Stimulated activated CD4-positive, alpha-beta T cell treated with anti-CD3 and anti-CD28 coated beads, TNF-alpha, amount 100 ng/mL, for 48 hours (primary cell): ENCODE data around the gene SSR3.

ENCODE experiments used
- DNase-seq, 3 donors: peaks; one replicate each; pipeline ENCODE4 v3.0.0-alpha.2; 2020; ENCODE audit warnings: low read depth in 3 of 3

SSR3 gene

DNA sequence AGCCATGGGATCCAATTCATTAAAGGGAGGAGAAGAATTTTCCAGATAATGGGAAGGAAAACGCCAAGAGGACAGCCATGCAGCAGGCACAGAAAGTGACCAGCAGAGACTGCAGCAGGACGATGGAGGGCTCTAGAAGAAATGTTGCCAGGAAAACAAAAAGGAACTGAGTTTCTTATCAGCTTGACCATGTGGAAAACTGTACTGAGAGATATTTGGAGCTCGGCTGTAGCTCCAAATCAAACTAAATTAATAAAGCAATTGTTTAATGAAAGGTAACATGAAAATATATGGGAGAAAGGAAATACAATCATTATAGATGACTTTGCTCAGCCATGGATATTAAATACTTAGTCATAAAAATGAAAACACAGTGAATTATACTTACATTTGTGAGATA, 63.7 kb downstream of the SSR3 start:
- no peak for DNase-seq
